ENCODE results near the gene NRG4.

Gene NRG4

DNA sequence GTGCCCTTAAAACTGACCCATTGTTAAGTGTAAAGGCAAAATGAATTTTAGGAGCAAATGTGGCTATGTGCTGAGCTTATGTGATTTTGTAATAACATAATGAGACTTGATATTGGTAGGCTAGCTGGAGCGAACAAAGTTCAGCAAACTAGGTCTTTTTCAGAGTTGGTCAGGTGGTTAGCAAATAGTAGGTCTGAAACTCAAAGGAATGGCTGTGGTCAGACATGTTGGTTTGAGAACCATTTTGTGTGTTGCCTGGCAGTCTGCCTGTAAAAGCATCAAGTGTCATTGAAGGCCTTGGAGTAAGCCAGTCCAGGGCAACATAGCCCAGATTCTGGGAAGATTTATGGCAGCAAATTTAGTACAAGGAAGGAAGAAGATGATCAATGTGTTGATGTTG is 92.1 kb downstream of the NRG4 start:
- TF ChIP-seq REST (IDR thresholded peaks at IDR 0.05; ENCODE audit: insufficient read depth in 1 of 2, low read depth in 2 of 2, low read length in 2 of 2) (no peak), FOXP2 (optimal IDR thresholded peaks at IDR 0.05; ENCODE audit: borderline replicate concordance, extremely low read depth, extremely low read length, insufficient read depth) (no peak), TAF1 (IDR thresholded peaks at IDR 0.05; ENCODE audit: borderline replicate concordance, insufficient read depth, low read length) (no peak), SIN3A (IDR thresholded peaks at IDR 0.05; ENCODE audit: borderline replicate concordance, insufficient read depth, low read length) (no peak), POLR2AphosphoS5 (IDR thresholded peaks at IDR 0.05; ENCODE audit: low read depth, low read length) (no peak)

GRCh38 chr15:75918135-75918534 is 94.1 kb downstream of the NRG4 start:
- no peak for TF ChIP-seq POLR2AphosphoS5 (IDR thresholded peaks at IDR 0.05; ENCODE audit: low read depth, low read length)
- no peak for TF ChIP-seq FOXP2 (optimal IDR thresholded peaks at IDR 0.05; ENCODE audit: borderline replicate concordance, extremely low read depth, extremely low read length, insufficient read depth)
- no peak for TF ChIP-seq REST (IDR thresholded peaks at IDR 0.05; ENCODE audit: insufficient read depth in 1 of 2, low read depth in 2 of 2, low read length in 2 of 2)
- TF ChIP-seq SIN3A (IDR thresholded peaks at IDR 0.05; ENCODE audit: borderline replicate concordance, insufficient read depth, low read length), result no peak
- no peak for TF ChIP-seq TAF1 (IDR thresholded peaks at IDR 0.05; ENCODE audit: borderline replicate concordance, insufficient read depth, low read length)

- TF ChIP-seq SIN3A (IDR thresholded peaks at IDR 0.05; ENCODE audit: borderline replicate concordance, insufficient read depth, low read length), result no peak
- no peak for TF ChIP-seq REST (IDR thresholded peaks at IDR 0.05; ENCODE audit: insufficient read depth in 1 of 2, low read depth in 2 of 2, low read length in 2 of 2)
- TF ChIP-seq POLR2AphosphoS5 (IDR thresholded peaks at IDR 0.05; ENCODE audit: low read depth, low read length), result no peak
- TF ChIP-seq TAF1 (IDR thresholded peaks at IDR 0.05; ENCODE audit: borderline replicate concordance, insufficient read depth, low read length), result no peak
- no peak for TF ChIP-seq FOXP2 (optimal IDR thresholded peaks at IDR 0.05; ENCODE audit: borderline replicate concordance, extremely low read depth, extremely low read length, insufficient read depth)
Observed at GRCh38 chr15:75916978-75917377, 95.2 kb downstream of the NRG4 start.

DNA sequence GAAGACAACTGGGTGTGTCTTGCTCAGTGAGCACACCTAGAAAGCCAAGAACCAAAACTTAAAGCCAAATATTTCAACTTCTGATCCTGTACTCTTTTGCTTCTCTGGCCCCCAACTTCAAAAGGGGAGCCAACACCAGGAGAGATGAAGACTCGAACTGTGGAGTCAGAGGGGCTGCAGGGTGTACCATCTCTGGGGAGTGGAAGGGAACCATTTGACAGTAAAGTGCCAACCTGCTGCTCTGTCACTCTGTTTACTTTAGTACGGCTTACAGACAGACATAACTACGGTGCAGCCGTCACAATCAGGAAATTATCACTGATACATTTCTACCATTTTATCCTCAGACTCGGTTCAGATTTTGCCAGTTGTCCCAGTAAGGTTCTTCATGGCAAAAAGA is 107.0 kb downstream of the NRG4 start:
- TF ChIP-seq FOXP2 (optimal IDR thresholded peaks at IDR 0.05; ENCODE audit: borderline replicate concordance, extremely low read depth, extremely low read length, insufficient read depth) (no peak), POLR2AphosphoS5 (IDR thresholded peaks at IDR 0.05; ENCODE audit: low read depth, low read length) (no peak), TAF1 (IDR thresholded peaks at IDR 0.05; ENCODE audit: borderline replicate concordance, insufficient read depth, low read length) (no peak), REST (IDR thresholded peaks at IDR 0.05; ENCODE audit: insufficient read depth in 1 of 2, low read depth in 2 of 2, low read length in 2 of 2) (no peak), SIN3A (IDR thresholded peaks at IDR 0.05; ENCODE audit: borderline replicate concordance, insufficient read depth, low read length) (no peak)

All from PFSK-1 (cell line).